Measurements from ENCODE around the gene STARD10. TPM values are rescaled to one million over a fixed set of nuclear protein-coding genes. Genes with fewer than 3 reads are reported as not detected.

The STARD10 gene
- total and polyA plus RNA-seq, 2 donors (not counting 3 experiments of a cell fraction or from before 2014, with no cell fraction given), result 16.1 to 22.5 TPM

DNA sequence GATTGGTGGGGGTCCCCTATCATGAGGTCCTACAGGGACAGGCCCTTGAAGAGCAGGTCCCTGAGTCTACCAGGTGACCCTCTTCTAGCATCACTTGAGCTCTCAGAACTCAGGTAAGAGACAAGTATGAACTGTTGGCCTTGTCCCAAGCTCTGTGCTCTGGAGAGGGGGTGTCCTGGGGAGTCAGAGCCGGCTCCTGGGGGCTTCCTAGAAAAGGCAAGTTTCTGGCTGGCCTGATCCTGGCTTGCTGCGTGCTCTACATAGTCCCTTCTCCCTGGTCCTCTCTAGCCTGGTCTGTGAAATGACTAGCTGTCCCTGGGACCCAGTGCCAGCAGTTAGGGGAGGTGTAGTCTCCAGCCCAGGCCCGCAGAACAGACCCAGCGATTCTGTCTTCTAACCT lies 31.8 kb upstream of the STARD10 start:
- H3K9me3 ChIP-seq (replicated peaks; ENCODE audit: control insufficient read depth, insufficient read depth, low read length), result no peaks in the 10 kb centered on the region
- BruUV-seq (replicated peaks), result no TSS peak
- DNase-seq (ENCODE audit: low read depth, low spot score), result no peak
- H3K79me2 ChIP-seq (ENCODE audit: control insufficient read depth, insufficient read depth, low read length), result no peaks in the 10 kb centered on the region
- peaks cover 7% of the 10 kb centered on the region for H3K4me1 ChIP-seq (ENCODE audit: control insufficient read depth, extremely low read depth, insufficient read depth, low read length)
- H3K9ac ChIP-seq (replicated peaks; ENCODE audit: extremely low read depth, insufficient read depth, low read length), result no peak overlapping the region
- no peak overlapping the region for H3K4me2 ChIP-seq (ENCODE audit: insufficient read depth, low read length)
- H3K9me1 ChIP-seq (replicated peaks; ENCODE audit: control insufficient read depth, extremely low read depth, insufficient read depth, low read length), result no peaks in the 10 kb centered on the region
- H2AFZ ChIP-seq (ENCODE audit: low read depth, low read length), result no peak overlapping the region
- H3K27ac ChIP-seq (ENCODE audit: insufficient read depth, low read depth, low read length), result no peak overlapping the region
- FAIRE-seq, result no peak
- H3K27me3 ChIP-seq (ENCODE audit: control insufficient read depth in 2 of 2, insufficient read depth in 2 of 2, low read length in 2 of 2), result no peaks in the 10 kb centered on the region
- ChIA-PET POLR2A (no interaction called here), CTCF (interaction anchor here (1.0 to 1.8 kb wide), 4 partner anchors 11 to 411 kb away, joined by 3 to 6 read pairs (median 3); no protein-coding TSS in a partner anchor)
- dilution Hi-C loops (cut with MboI; ENCODE audit: extremely low pct_ligation_motif_present, low sequenced_read_pairs) (no loop called here), intact Hi-C loops (cut with micrococcal nuclease) (loop anchor here (10.0 kb wide), 1 partner anchor 549 kb away; the partner anchor contains the start of gene RELT)
- no peaks in the 10 kb centered on the region for H4K20me1 ChIP-seq (replicated peaks; ENCODE audit: control insufficient read depth, extremely low read depth, insufficient read depth, low read length)
- H3K4me3 ChIP-seq (replicated peaks in 1 of 3; ENCODE audit: insufficient read depth in 1 of 3, low read depth in 1 of 3, low read length in 3 of 3), result no peak overlapping the region
- TF ChIP-seq EZH2 (IDR thresholded peaks at IDR 0.05; ENCODE audit: borderline replicate concordance, low read depth, low read length, severe bottlenecking) (no peak), POLR2A (IDR thresholded peaks at IDR 0.05; ENCODE audit: low read depth, low read length) (peak; percentile 28)
- H3K36me3 ChIP-seq (ENCODE audit: control insufficient read depth in 2 of 2, extremely low read depth in 1 of 2, insufficient read depth in 2 of 2, low read length in 2 of 2), result no peaks in the 10 kb centered on the region

DNA sequence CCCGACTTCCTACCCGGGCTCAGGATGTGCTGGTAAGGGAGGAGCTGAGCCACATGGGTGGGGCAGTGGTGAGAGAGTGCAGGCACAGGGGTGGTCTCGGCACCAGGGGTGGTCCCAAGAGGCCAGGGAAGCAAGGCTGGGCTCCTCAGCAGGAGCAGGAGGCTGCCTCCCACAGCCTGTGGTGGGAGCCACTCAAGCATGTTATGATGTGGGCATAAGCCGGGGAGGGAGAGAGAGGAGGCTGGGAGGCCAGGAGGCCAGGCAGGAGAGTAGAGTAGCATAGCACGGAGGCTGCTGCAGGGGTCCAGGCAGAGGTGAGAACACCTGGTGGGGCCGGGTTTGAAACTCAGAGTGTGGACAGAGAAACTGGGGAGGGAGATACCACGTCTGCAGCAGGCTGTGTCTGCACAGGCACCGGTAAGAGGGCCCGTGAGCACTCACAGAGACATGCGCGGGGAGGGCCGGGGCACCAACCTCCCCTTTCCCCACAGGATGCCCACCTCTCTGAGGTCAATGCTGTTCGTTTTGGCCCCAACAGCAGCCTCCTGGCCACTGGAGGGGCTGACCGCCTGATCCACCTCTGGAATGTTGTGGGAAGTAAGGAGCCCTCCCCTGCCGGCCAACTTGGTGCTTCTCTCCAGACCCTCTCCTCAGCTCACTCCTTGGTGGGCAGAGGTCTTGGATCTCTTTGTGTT lies 31.1 kb upstream of the STARD10 start:
- dilution Hi-C loops (cut with MboI; ENCODE audit: extremely low pct_ligation_motif_present, low sequenced_read_pairs), result no loop called here
- H3K4me3 ChIP-seq (replicated peaks in 1 of 3; ENCODE audit: insufficient read depth in 1 of 3, low read depth in 1 of 3, low read length in 3 of 3), result no peak overlapping the region
- no peaks in the 10 kb centered on the region for H3K9me1 ChIP-seq (replicated peaks; ENCODE audit: control insufficient read depth, extremely low read depth, insufficient read depth, low read length)
- H3K27ac ChIP-seq (ENCODE audit: insufficient read depth, low read depth, low read length), result no peak overlapping the region
- no peaks in the 10 kb centered on the region for H3K36me3 ChIP-seq (ENCODE audit: control insufficient read depth in 2 of 2, extremely low read depth in 1 of 2, insufficient read depth in 2 of 2, low read length in 2 of 2)
- POLR2A ChIA-PET, result no interaction called here
- H3K9me3 ChIP-seq (replicated peaks; ENCODE audit: control insufficient read depth, insufficient read depth, low read length), result no peaks in the 10 kb centered on the region
- FAIRE-seq (no peak), DNase-seq (ENCODE audit: low read depth, low spot score) (no peak)
- no peak for TF ChIP-seq GATA2 (IDR thresholded peaks at IDR 0.05; ENCODE audit: insufficient read depth, insufficient read length, low read depth, low read length)
- TF ChIP-seq POLR2A (IDR thresholded peaks at IDR 0.05; ENCODE audit: low read depth, low read length), result no peak
- TF ChIP-seq POLR2AphosphoS5 (IDR thresholded peaks at IDR 0.05; ENCODE audit: insufficient read depth, low read depth, low read length), result no peak
- TF ChIP-seq, protein P1, sequence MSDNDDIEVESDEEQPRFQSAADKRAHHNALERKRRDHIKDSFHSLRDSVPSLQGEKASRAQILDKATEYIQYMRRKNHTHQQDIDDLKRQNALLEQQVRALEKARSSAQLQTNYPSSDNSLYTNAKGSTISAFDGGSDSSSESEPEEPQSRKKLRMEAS (IDR thresholded peaks at IDR 0.05; ENCODE audit: insufficient read depth, insufficient read length), result no peak
- no peak for TF ChIP-seq FOS (IDR thresholded peaks at IDR 0.05; ENCODE audit: borderline replicate concordance, insufficient read depth, low read length)
- TF ChIP-seq JUN (IDR thresholded peaks at IDR 0.05; ENCODE audit: borderline replicate concordance, insufficient read depth, insufficient read length, low read depth), result no peak
- TF ChIP-seq, protein P2, sequence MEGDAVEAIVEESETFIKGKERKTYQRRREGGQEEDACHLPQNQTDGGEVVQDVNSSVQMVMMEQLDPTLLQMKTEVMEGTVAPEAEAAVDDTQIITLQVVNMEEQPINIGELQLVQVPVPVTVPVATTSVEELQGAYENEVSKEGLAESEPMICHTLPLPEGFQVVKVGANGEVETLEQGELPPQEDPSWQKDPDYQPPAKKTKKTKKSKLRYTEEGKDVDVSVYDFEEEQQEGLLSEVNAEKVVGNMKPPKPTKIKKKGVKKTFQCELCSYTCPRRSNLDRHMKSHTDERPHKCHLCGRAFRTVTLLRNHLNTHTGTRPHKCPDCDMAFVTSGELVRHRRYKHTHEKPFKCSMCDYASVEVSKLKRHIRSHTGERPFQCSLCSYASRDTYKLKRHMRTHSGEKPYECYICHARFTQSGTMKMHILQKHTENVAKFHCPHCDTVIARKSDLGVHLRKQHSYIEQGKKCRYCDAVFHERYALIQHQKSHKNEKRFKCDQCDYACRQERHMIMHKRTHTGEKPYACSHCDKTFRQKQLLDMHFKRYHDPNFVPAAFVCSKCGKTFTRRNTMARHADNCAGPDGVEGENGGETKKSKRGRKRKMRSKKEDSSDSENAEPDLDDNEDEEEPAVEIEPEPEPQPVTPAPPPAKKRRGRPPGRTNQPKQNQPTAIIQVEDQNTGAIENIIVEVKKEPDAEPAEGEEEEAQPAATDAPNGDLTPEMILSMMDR (IDR thresholded peaks at IDR 0.05; ENCODE audit: extremely low read depth in 1 of 2, insufficient read depth in 1 of 2, low read depth in 1 of 2, low read length in 2 of 2), result no peak
- TF ChIP-seq MYC (IDR thresholded peaks at IDR 0.05; ENCODE audit: low read depth, low read length), result no peak
- no peak for TF ChIP-seq EZH2 (IDR thresholded peaks at IDR 0.05; ENCODE audit: borderline replicate concordance, low read depth, low read length, severe bottlenecking)
- no peak overlapping the region for H3K9ac ChIP-seq (replicated peaks; ENCODE audit: extremely low read depth, insufficient read depth, low read length)
- CTCF ChIA-PET, result interaction anchor here (1.0 to 1.4 kb wide), 2 partner anchors 12 to 464 kb away, joined by 3 read pairs; no protein-coding TSS in a partner anchor
- no peaks in the 10 kb centered on the region for H4K20me1 ChIP-seq (replicated peaks; ENCODE audit: control insufficient read depth, extremely low read depth, insufficient read depth, low read length)
- no peaks in the 10 kb centered on the region for H3K79me2 ChIP-seq (ENCODE audit: control insufficient read depth, insufficient read depth, low read length)
- H3K27me3 ChIP-seq (ENCODE audit: control insufficient read depth in 2 of 2, insufficient read depth in 2 of 2, low read length in 2 of 2), result no peaks in the 10 kb centered on the region
- intact Hi-C loops (cut with micrococcal nuclease), result loop anchor here (10.0 kb wide), 1 partner anchor 550 kb away; the partner anchor contains the start of gene RELT
- BruUV-seq (replicated peaks), result no TSS peak
- H2AFZ ChIP-seq (ENCODE audit: low read depth, low read length), result no peak overlapping the region
- no peak overlapping the region for H3K4me2 ChIP-seq (ENCODE audit: insufficient read depth, low read length)
- H3K4me1 ChIP-seq (ENCODE audit: control insufficient read depth, extremely low read depth, insufficient read depth, low read length), result peaks cover 7% of the 10 kb centered on the region
